NCI-H2196 (cell line): Measurements from ENCODE around the gene UBE2E3.
"Not testable (repeated sequence)": the region's sequence is repeated elsewhere in the genome, so short reads cannot be mapped to it uniquely, and the experiment has no call there.

ENCODE experiments used
- DNase-seq: peaks from one replicate; lab custom pipeline; 2025; ENCODE audit not compliant: unreplicated experiment; lab: John Stamatoyannopoulos, UW

UBE2E3 gene

GRCh38 chr2:181025004-181025403 lies 44.6 kb downstream of the UBE2E3 start:
- DNase-seq = no peak

- DNase-seq = no peak
These were observed 56.0 kb downstream of the UBE2E3 start for GRCh38 chr2:181036445-181036844.

GRCh38 chr2:181036848-181037603 lies 56.6 kb downstream of the UBE2E3 start:
- no peak for DNase-seq

GRCh38 chr2:181037922-181038321 lies 57.5 kb downstream of the UBE2E3 start:
- no peak for DNase-seq

GRCh38 chr2:181038796-181039195 lies 58.4 kb downstream of the UBE2E3 start:
- DNase-seq = no peak

GRCh38 chr2:181040839-181041238 lies 60.4 kb downstream of the UBE2E3 start:
- DNase-seq = not testable (repeated sequence)

GRCh38 chr2:181041661-181042060 lies 61.3 kb downstream of the UBE2E3 start:
- no peak for DNase-seq

- no peak for DNase-seq
These were observed 62.3 kb downstream of the UBE2E3 start for GRCh38 chr2:181042706-181043105.

GRCh38 chr2:181046833-181047232 lies 66.4 kb downstream of the UBE2E3 start:
- DNase-seq = no peak

GRCh38 chr2:181047829-181048228 lies 67.4 kb downstream of the UBE2E3 start:
- no peak for DNase-seq

GRCh38 chr2:181051861-181052522 lies 71.6 kb downstream of the UBE2E3 start:
- no peak for DNase-seq

- DNase-seq = no peak
These were observed 72.1 kb downstream of the UBE2E3 start for GRCh38 chr2:181052523-181052891.

GRCh38 chr2:181054256-181054655 lies 73.9 kb downstream of the UBE2E3 start:
- no peak for DNase-seq

- DNase-seq = no peak
These were observed 74.4 kb downstream of the UBE2E3 start for GRCh38 chr2:181054843-181055242.

- DNase-seq = no peak
These were observed 78.2 kb downstream of the UBE2E3 start for GRCh38 chr2:181058378-181059269.

- no peak for DNase-seq
These were observed 83.3 kb downstream of the UBE2E3 start for GRCh38 chr2:181063696-181064095.

GRCh38 chr2:181065458-181065857 lies 85.1 kb downstream of the UBE2E3 start:
- no peak for DNase-seq

GRCh38 chr2:181066333-181066732 lies 85.9 kb downstream of the UBE2E3 start:
- DNase-seq = no peak

GRCh38 chr2:181070119-181070835 lies 89.9 kb downstream of the UBE2E3 start:
- no peak for DNase-seq

GRCh38 chr2:181070836-181071200 lies 90.4 kb downstream of the UBE2E3 start:
- no peak for DNase-seq
